Testis (tissue), 2 donors: Measurements from ENCODE around the gene FMC1.
A peak's percentile ranks its signal among the peaks of the same experiment; 100 is the strongest.

ENCODE experiments used
- CTCF ChIP-seq, 3 experiments: fragments of 450-650 bp in 2 of 3; fragments of 200-600 bp in 1 of 3; sonication (generic) in 1 of 3; IDR thresholded peaks; one replicate each; pipeline ENCODE4 v1.5.1; 2016 to 2019; ENCODE audit warnings: antibody characterized with exemption in 3 of 3, mild to moderate bottlenecking in 2 of 3, moderate library complexity in 1 of 3
- POLR2A ChIP-seq: fragments of 450-650 bp; IDR thresholded peaks from one replicate; pipeline ENCODE4 v1.6.1; 2017; ENCODE audit warnings: antibody characterized with exemption, mild to moderate bottlenecking, moderate library complexity

GRCh38 chr7:139360210-139360947 lies 19.2 kb downstream of the FMC1 start:
- TF ChIP-seq CTCF (IDR thresholded peaks at IDR 0.05) (no peak), POLR2A (peak; percentile 79)
